Naive thymus-derived CD4-positive, alpha-beta T cell (primary cell): ENCODE measurements around the gene FAM3B. TPM values are rescaled to one million over a fixed set of nuclear protein-coding genes. Genes with fewer than 3 reads are reported as not detected.

Experiments
- ATAC-seq: fragments of 150-1000 bp; cut with Tn5 transposase; 2 replicates; pipeline ENCODE4 v1.10.0; 2021; ENCODE audit warnings: mild to moderate bottlenecking, moderate library complexity
- CTCF ChIA-PET: fragments of 350-600 bp; sonication (Branson Sonifier 250); formaldehyde crosslinking; loops from one replicate; lab custom pipeline; 2021; ENCODE audit warnings: antibody characterized with exemption; lab: Charles Lee
- POLR2A ChIA-PET: fragments of 350-600 bp; sonication (Branson Sonifier 250); formaldehyde crosslinking; loops from one replicate; lab custom pipeline; 2021; ENCODE audit warnings: antibody characterized with exemption, inconsistent platforms; lab: Charles Lee
- DNase-seq, 9 donors: peaks; one replicate each; pipeline versions ENCODE4 v3.0.0 to v3.0.0-alpha.2; 2020 to 2022; ENCODE audit warnings: mixed read lengths in 1 of 9
- H3K27ac ChIP-seq: one replicate; pipeline ENCODE4 v1.7.0; 2013; ENCODE audit warnings: mild to moderate bottlenecking, low read depth, low read length, moderate library complexity
- H3K27me3 ChIP-seq, 2 donors: one replicate each; pipeline ENCODE4 v1.7.0; 2013; ENCODE audit warnings: low read length in 2 of 2, mild to moderate bottlenecking in 2 of 2, moderate library complexity in 2 of 2; ENCODE audit not compliant: control insufficient read depth in 2 of 2, insufficient read depth in 2 of 2
- H3K36me3 ChIP-seq, 3 experiments: 1 replicate in 2 of 3; 2 replicates in 1 of 3; pipeline ENCODE4 v1.7.0; 2013; ENCODE audit warnings: low read length in 3 of 3, mild to moderate bottlenecking in 3 of 3, moderate library complexity in 1 of 3; ENCODE audit not compliant: insufficient read depth in 3 of 3, control insufficient read depth in 2 of 3
- H3K4me1 ChIP-seq, 2 donors: one replicate each; pipeline ENCODE4 v1.7.0; 2013; ENCODE audit warnings: low read length in 2 of 2, mild to moderate bottlenecking in 2 of 2, moderate library complexity in 1 of 2; ENCODE audit not compliant: control insufficient read depth in 2 of 2, insufficient read depth in 2 of 2
- H3K4me3 ChIP-seq: 2 replicates; pipeline ENCODE4 v1.7.0; 2013; ENCODE audit warnings: mild to moderate bottlenecking, low read length
- H3K9me3 ChIP-seq, 3 experiments: 1 replicate in 2 of 3; 2 replicates in 1 of 3; pipeline ENCODE4 v1.7.0; 2013; ENCODE audit warnings: low read length in 3 of 3; ENCODE audit not compliant: control insufficient read depth in 2 of 3
- H3K27ac Mint-ChIP-seq, 9 donors: one replicate each; pipeline ENCODE4 v1.8.0; 2020 to 2022; ENCODE audit warnings: mixed read lengths in 9 of 9, mild to moderate bottlenecking in 8 of 9, moderate library complexity in 5 of 9, inconsistent platforms in 2 of 9
- H3K27me3 Mint-ChIP-seq, 5 donors: one replicate each; pipeline ENCODE4 v1.8.0; 2021 to 2022; ENCODE audit warnings: mixed read lengths in 5 of 5, mild to moderate bottlenecking in 1 of 5
- H3K36me3 Mint-ChIP-seq, 5 donors: one replicate each; pipeline ENCODE4 v1.8.0; 2020 to 2022; ENCODE audit warnings: mixed read lengths in 5 of 5, mild to moderate bottlenecking in 3 of 5, inconsistent platforms in 1 of 5
- H3K4me1 Mint-ChIP-seq, 7 donors: one replicate each; pipeline ENCODE4 v1.8.0; 2020 to 2022; ENCODE audit warnings: mixed read lengths in 7 of 7, mild to moderate bottlenecking in 3 of 7, inconsistent platforms in 1 of 7
- H3K4me3 Mint-ChIP-seq, 10 donors: one replicate each; pipeline ENCODE4 v1.8.0; 2020 to 2022; ENCODE audit warnings: mild to moderate bottlenecking in 10 of 10, mixed read lengths in 10 of 10, moderate library complexity in 6 of 10, inconsistent platforms in 2 of 10
- H3K9me3 Mint-ChIP-seq, 11 donors: one replicate each; pipeline ENCODE4 v1.8.0; 2020 to 2022; ENCODE audit warnings: mixed read lengths in 11 of 11, mild to moderate bottlenecking in 4 of 11, inconsistent platforms in 1 of 11, moderate library complexity in 1 of 11
- intact Hi-C, 2 donors: fragments of 100-400 bp; cut with micrococcal nuclease; formaldehyde crosslinking; loops; one replicate each; pipeline ENCODE4 v1.15.1; 2023
- polyA plus RNA-seq, 2 donors: library from polyadenylated mRNA; unstranded; fragments of 300-500 nt; fragmentation: Illumina TruSeq; gene quantifications; one replicate each; pipeline ENCODE4 v1.2.3, GENCODE V29; 2021
- total RNA-seq, 6 experiments: library from RNA in 5 of 6; stranded (reverse) in 5 of 6; gene quantifications; 1 replicate in 5 of 6; 2 replicates in 1 of 6; pipeline ENCODE4 v1.2.3 and lab custom pipeline; 2021 to 2026

FAM3B gene
- total and polyA plus RNA-seq, 7 experiments from 2014 or later = not detected

DNA sequence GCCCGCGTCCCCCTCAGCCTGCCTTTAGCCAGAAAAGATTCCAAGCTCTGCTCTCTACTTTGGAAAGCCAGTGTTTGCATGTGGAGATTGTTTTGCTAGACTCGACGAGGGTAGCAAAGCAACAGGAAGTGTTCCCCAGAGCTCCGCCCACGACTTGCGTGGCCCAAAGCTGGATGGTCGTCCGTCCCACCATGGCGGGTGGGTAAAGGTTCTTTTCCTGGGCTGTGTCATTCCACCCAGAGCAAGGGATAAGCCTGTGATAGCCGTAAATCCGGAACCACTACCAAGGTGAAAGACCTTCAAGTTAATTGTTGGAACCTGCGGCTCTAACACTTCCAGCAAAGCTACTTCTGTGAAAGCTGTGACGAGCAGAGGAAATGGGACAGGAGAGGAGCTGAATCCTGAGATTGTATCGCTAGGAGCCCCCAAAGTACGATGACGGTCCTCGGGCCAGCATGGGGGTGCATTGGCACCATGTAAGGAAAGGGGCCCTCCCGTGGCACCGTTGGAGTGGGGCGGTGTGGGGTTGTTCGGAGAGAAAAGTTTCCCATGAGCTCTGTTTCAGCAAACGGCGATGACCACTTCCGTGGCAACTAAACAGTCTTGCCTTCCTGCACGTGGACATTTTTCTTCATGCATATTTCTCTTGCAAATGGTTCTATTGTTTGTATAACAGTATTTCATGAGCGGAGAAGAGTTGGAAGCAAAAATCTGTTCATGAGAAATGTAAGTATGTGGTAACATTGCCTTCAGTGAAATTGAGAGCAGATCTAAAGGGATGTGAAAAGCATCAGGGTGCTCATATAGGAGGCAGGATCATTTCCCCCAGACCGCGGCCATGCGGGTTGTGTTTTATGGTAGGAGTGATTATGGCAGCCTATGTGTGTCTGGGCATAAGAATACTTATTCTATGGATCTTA, 53.6 kb downstream of the FAM3B start:
- Histone ChIP-seq H3K27ac (peak overlapping the region; percentile 88), H3K4me3 (peak overlapping the region; percentile 65), H3K36me3 (peaks cover 0 to 33% (median 0%) of the 10 kb centered on the region in 3 experiments), H3K4me1 (peaks cover 32 to 46% of the 10 kb centered on the region in 2 donors), H3K9me3 (no peaks in the 10 kb centered on the region), H3K27me3 (no peaks in the 10 kb centered on the region)
- ChIA-PET CTCF (interaction anchor here (0.7 to 2.5 kb wide), 7 partner anchors 9 to 682 kb away, joined by 3 to 9 read pairs (median 3); partner anchors contain the start of gene MX1), POLR2A (interaction anchor here (0.6 to 7.7 kb wide), 11 partner anchors 10 to 1029 kb away, joined by 3 to 82 read pairs (median 5); partner anchors contain the start of genes FAM3B, MX1 and MX2)
- no peaks in the 10 kb centered on the region for H3K27me3 Mint-ChIP-seq
- peak in 7 of 9 donors; percentile 50 to 71 (median 60) for DNase-seq
- peak overlapping the region; percentile 83 to 99 (median 89) for H3K4me3 Mint-ChIP-seq
- ATAC-seq = peak; percentile 50
- intact Hi-C loops = loop anchor here (1.0 to 10.0 kb wide), 6 partner anchors 8 to 645 kb away; partner anchors contain the start of genes MX1 (in 1 of the 2), MX2 (in 1 of the 2), PRDM15 (in 1 of the 2) and ZBTB21 (in 1 of the 2)
- no peaks in the 10 kb centered on the region for H3K9me3 Mint-ChIP-seq
- peaks cover 46 to 96% (median 87%) of the 10 kb centered on the region in 7 donors for H3K4me1 Mint-ChIP-seq
- peak overlapping the region; percentile 85 to 100 (median 97) for H3K27ac Mint-ChIP-seq
- peaks cover 13 to 42% (median 26%) of the 10 kb centered on the region in 5 donors for H3K36me3 Mint-ChIP-seq

DNA sequence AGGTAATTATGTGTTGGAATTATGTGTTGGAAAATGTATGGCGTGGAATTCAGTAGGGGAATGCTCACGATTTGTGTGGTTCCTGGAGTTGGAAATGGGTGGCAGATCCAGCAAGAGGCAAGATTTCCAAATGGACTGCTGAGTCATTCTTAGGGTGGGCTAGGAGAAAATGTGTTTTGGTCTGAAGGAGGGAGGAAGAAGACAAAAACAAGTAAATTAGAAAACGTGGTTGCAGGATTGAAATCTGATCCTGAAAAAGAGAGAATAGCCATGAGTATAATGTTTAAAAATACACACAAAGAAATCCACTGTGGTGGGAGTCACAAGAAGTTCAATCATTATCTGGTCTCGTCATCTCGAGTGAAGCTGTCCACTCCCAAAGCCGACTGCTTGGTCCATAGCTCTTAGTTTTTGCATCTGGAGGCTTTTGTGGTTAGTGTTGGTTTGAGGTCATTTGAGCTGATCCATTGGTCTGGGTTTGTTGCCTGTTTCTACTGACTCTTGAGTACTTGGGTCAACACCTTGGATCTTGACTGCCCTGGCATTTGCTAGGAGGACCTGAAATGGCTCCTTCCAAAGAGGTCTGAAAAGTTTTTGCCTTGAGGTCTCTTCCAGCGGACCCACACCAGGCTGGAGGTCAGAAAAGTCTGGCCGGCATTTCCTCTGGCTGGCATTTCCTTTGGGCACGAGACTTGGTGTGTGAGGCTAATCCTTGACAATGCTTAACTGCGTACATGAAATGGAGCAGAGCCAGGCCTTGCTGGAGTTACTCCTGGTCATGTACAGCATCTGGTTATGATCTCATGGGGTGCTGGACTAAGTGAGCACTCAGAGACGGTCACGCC, 54.5 kb downstream of the FAM3B start:
- H3K27ac ChIP-seq = peak overlapping the region; percentile 88
- DNase-seq = no peak
- CTCF ChIA-PET = interaction anchor here (0.7 to 1.4 kb wide), 3 partner anchors 84 to 489 kb away, joined by 3 to 4 read pairs (median 3); no protein-coding TSS in a partner anchor
- Mint-ChIP-seq H3K36me3 (peaks cover 4 to 36% (median 17%) of the 10 kb centered on the region in 5 donors), H3K9me3 (no peaks in the 10 kb centered on the region), H3K4me3 (peak overlapping the region; percentile 59 to 99 (median 88)), H3K4me1 (peaks cover 44 to 92% (median 83%) of the 10 kb centered on the region in 7 donors), H3K27ac (peak overlapping the region; percentile 46 to 99 (median 93)), H3K27me3 (no peaks in the 10 kb centered on the region)
- POLR2A ChIA-PET = interaction anchor here (1.1 to 7.7 kb wide), 4 partner anchors 11 to 54 kb away, joined by 3 to 82 read pairs (median 40); partner anchors contain the start of genes MX1 and MX2
- no peaks in the 10 kb centered on the region for H3K27me3 ChIP-seq
- peaks cover 32 to 40% of the 10 kb centered on the region in 2 donors for H3K4me1 ChIP-seq
- peaks cover 0 to 31% (median 0%) of the 10 kb centered on the region in 3 experiments for H3K36me3 ChIP-seq
- ATAC-seq = no peak
- intact Hi-C loops = loop anchor here in 1 of 2 donors (1.0 kb wide), 1 partner anchor 9 kb away; the partner anchor contains the start of gene MX2
- H3K4me3 ChIP-seq = peak overlapping the region; percentile 65
- no peaks in the 10 kb centered on the region for H3K9me3 ChIP-seq

DNA sequence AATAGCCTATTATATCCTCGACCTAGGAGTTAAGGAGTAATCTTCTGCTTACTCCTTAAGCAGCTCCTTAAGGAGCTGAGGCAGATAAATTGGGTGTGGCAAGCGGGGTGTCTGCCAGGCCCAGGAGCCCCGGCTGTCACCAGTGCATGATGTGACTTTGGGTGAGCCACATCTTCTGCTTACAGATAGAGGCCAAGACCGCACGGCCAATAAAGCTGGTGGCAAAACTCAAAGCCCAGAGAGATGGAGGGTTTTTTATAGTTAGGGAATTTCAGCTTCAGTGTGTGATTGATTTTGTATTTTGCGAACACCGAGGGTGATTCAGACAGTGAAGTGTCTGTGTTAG, 55.1 kb downstream of the FAM3B start:
- intact Hi-C loops = no loop called here
- ATAC-seq (no peak), DNase-seq (no peak)
- CTCF ChIA-PET = interaction anchor here (1.5 kb wide), 1 partner anchor 88 kb away, joined by 3 read pairs; no protein-coding TSS in a partner anchor
- Histone ChIP-seq H3K27me3 (no peaks in the 10 kb centered on the region), H3K27ac (no peak overlapping the region), H3K36me3 (peaks cover 0 to 36% (median 0%) of the 10 kb centered on the region in 3 experiments), H3K4me3 (peak overlapping the region; percentile 65), H3K9me3 (no peaks in the 10 kb centered on the region), H3K4me1 (peaks cover 32 to 40% of the 10 kb centered on the region in 2 donors)
- Mint-ChIP-seq H3K27ac (peak overlapping the region in 4 of 9 donors; percentile 13 to 99 (median 53)), H3K9me3 (no peaks in the 10 kb centered on the region), H3K4me3 (peak overlapping the region in 9 of 10 donors; percentile 17 to 99 (median 89)), H3K36me3 (peaks cover 3 to 32% (median 15%) of the 10 kb centered on the region in 5 donors), H3K4me1 (peaks cover 41 to 86% (median 77%) of the 10 kb centered on the region in 7 donors), H3K27me3 (no peaks in the 10 kb centered on the region)
- POLR2A ChIA-PET = interaction anchor here (1.1 to 7.7 kb wide), 4 partner anchors 12 to 88 kb away, joined by 3 to 82 read pairs (median 38); partner anchors contain the start of genes MX1 and MX2

DNA sequence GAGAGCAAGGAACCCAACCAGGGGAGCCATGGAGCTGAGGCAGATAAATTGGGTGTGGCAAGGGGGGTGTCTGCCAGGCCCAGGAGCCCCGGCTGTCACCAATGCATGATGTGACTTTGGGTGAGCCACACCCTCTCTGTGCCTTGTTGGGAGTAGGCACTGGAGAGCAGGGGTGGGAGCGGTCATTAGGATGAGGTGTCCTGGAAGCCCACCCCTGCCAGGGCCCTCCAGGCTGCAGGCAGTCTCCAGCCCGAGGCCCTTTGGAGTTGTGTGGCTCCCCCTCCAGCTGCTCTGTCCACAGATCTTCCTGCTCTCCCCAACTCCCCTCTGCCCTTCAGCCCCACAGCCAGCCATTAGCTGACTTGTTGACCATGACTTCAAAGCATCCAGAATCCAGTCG, 56.7 kb downstream of the FAM3B start:
- Histone ChIP-seq H3K27me3 (no peaks in the 10 kb centered on the region), H3K4me3 (no peak overlapping the region), H3K36me3 (peaks cover 0 to 41% (median 3%) of the 10 kb centered on the region in 3 experiments), H3K27ac (no peak overlapping the region), H3K9me3 (no peaks in the 10 kb centered on the region), H3K4me1 (peaks cover 32 to 39% of the 10 kb centered on the region in 2 donors)
- no peak for DNase-seq
- no peak for ATAC-seq
- H3K27me3 Mint-ChIP-seq = no peaks in the 10 kb centered on the region
- H3K4me1 Mint-ChIP-seq = peaks cover 35 to 76% (median 63%) of the 10 kb centered on the region in 7 donors
- POLR2A ChIA-PET = interaction anchor here (1.3 to 7.7 kb wide), 3 partner anchors 11 to 52 kb away, joined by 4 to 82 read pairs (median 71); partner anchors contain the start of genes MX1 and MX2
- intact Hi-C loops = no loop called here
- H3K4me3 Mint-ChIP-seq = peak overlapping the region in 4 of 10 donors; percentile 45 to 99 (median 72)
- CTCF ChIA-PET = interaction anchor here (0.6 to 1.5 kb wide), 2 partner anchors 70 to 90 kb away, joined by 3 read pairs; no protein-coding TSS in a partner anchor
- peaks cover 8 to 32% (median 12%) of the 10 kb centered on the region in 5 donors for H3K36me3 Mint-ChIP-seq
- H3K27ac Mint-ChIP-seq = peak overlapping the region in 3 of 9 donors; percentile 31 to 59 (median 57)
- H3K9me3 Mint-ChIP-seq = no peaks in the 10 kb centered on the region

DNA sequence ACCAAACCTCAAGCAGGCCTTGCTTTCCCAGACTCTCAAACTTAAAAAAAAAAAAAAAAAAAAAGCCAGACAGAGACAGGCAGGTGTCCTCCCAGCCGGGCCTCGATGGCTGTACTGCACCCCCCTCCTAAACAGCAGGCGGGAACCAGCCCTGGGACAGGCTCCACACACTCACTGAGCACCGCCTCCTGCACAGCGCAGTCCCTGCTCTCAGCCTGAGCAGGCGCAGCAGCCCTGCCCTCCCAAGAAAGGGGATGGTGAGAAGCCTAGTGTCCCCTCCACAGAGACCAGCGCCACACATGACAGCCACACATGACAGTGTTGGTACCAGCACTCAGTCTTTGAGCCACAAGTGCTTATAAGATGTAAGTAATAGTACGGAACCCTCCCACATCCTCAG, 57.2 kb downstream of the FAM3B start:
- H3K27me3 Mint-ChIP-seq = no peaks in the 10 kb centered on the region
- Histone ChIP-seq H3K4me1 (peaks cover 31 to 34% of the 10 kb centered on the region in 2 donors), H3K27me3 (no peaks in the 10 kb centered on the region), H3K36me3 (peaks cover 0 to 44% (median 3%) of the 10 kb centered on the region in 3 experiments), H3K4me3 (no peak overlapping the region), H3K27ac (no peak overlapping the region), H3K9me3 (no peaks in the 10 kb centered on the region)
- intact Hi-C loops = no loop called here
- no peak for ATAC-seq
- ChIA-PET POLR2A (interaction anchor here (1.3 to 7.7 kb wide), 2 partner anchors 10 to 51 kb away, joined by 4 to 82 read pairs; partner anchors contain the start of gene MX1), CTCF (interaction anchor here (0.6 kb wide), 1 partner anchor 70 kb away, joined by 3 read pairs; no protein-coding TSS in a partner anchor)
- peaks cover 32 to 71% (median 58%) of the 10 kb centered on the region in 7 donors for H3K4me1 Mint-ChIP-seq
- H3K4me3 Mint-ChIP-seq = peak overlapping the region in 1 of 10 donors; percentile 99
- DNase-seq = no peak
- peak overlapping the region in 3 of 9 donors; percentile 23 to 57 (median 31) for H3K27ac Mint-ChIP-seq
- peaks cover 8 to 31% (median 14%) of the 10 kb centered on the region in 5 donors for H3K36me3 Mint-ChIP-seq
- no peaks in the 10 kb centered on the region for H3K9me3 Mint-ChIP-seq
